HG02884 (cell line): ENCODE results near the gene C10orf53.
"Not testable (repeated sequence)": the region's sequence is repeated elsewhere in the genome, so short reads cannot be mapped to it uniquely, and the experiment has no call there.

ENCODE experiments used
- ATAC-seq: cut with Tn5 transposase; IDR thresholded peaks from one replicate; pipeline ENCODE4 v1.9.1; 2021; ENCODE audit warnings: mild to moderate bottlenecking, moderate library complexity; ENCODE audit not compliant: unreplicated experiment

The C10orf53 gene

DNA sequence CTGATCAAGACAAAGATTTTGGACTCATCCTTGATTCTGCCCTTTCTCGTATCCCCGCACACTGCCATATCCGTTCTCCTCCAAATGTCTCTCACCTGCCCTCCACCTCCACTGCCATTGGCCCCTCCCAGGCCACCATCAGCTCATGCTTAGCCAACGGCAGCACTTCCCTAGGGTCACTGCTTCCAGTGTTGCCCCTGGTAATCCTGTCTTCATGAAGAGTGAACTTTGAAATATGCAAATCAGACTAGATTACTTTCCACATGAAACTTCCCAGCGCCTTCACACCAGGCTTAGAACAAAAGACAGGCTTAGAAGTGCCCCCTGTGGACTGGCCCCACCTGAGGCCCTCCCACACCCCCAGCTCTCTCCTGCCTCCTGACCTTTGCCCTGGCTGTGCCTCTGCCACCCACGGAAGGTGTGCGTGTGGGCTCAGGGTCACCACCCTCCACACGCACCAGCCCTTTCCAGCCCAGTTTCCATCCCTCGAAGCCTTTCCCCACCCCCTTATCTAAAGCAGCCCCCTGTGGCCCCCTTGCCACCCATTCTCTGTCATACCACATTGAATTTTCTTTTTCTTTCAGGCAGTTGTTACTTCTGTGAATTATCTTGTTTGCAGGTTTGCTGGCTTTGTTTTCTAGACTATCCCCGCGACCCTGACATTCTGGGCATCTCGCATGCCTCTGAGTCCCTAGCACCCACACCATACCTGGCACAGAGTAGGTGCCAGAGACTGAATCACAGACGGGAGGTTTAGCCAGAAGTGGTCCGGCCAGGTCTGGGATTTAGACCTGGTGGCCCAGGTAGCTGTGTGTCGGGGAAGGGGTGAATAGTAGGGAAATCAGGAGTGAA, 26.8 kb upstream of the C10orf53 start:
- ATAC-seq: no peak

DNA sequence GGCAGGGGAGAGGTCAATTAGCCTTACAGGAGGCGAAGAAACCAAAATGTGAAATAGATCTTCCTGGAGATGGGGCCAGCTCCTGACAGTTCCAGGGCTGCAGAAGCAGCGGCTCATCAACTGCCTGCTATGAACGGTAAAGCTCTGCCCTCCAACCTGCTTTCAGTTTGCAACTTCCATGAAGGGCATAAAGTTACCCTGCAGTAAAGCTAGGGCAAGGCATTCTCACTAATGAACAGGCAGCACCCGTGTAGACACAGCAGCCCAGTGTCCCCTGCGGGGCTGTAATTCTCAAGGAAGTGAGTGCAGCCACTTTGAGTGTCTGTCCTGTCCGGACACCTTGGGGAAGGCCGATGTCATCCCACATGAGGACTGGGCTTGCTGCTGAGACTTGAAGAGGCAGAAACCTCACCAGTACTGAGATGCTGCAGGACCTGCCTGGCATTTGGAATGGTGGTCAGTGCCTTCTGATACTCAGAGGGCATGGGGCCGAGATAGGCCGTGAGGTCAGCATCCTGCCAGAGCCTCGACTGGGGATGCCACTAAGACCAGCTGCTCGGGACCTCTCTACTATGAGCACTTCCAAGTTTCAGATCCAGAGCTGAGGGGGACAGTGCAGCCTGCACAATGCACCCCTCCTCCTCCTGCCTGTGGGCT, 26.1 kb upstream of the C10orf53 start:
- no peak for ATAC-seq

DNA sequence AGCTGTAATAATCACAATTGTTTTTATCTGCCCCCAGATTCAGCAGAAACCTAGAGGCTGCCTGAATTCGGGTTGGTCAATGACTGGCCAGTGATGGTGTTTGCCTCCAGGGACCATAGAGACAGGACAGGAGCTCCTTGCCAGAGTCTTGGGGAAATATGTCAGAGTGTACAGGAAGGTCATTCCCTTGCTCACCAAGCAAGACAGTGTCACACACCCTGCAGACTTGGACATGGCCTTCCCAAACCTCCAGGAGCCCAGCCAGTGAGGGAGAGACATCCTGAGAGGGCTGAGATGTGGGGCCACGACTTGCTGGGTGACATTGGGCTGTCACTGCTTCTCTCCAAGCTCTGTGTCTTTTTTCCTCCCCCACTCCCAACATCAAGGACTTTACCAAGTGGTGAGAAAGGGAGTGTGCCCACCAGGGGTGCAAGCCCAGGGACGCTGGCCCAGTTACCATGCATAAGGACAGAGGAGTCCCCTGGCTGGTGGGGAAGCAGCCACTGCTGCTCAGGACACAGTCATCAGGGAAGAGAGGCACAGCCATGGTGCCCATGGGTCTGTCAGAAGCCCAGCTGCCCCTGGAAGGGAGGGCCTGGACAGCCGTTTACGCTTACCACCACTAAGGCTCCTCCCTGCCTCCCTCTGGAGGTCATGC, 25.3 kb upstream of the C10orf53 start:
- no peak for ATAC-seq

DNA sequence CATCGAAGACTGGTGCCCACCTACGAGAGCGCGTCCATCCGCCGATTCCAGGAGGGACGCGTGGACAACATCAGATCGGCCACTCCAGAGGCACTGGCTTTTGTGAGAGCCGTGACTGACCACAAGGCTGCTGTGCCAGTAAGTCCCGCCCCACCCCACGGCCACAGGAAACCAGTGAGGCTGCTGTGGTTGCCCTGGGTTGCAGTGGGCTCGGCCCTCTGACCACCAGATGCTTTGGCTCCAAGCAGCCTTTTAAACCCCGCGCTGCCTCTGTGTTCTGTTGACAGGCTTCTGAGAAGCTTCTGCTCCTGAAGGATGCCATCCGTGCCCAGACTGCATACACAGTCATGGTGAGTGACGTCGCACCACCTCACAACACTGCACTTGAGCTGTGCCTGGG, 24.4 kb upstream of the C10orf53 start:
- no peak for ATAC-seq

DNA sequence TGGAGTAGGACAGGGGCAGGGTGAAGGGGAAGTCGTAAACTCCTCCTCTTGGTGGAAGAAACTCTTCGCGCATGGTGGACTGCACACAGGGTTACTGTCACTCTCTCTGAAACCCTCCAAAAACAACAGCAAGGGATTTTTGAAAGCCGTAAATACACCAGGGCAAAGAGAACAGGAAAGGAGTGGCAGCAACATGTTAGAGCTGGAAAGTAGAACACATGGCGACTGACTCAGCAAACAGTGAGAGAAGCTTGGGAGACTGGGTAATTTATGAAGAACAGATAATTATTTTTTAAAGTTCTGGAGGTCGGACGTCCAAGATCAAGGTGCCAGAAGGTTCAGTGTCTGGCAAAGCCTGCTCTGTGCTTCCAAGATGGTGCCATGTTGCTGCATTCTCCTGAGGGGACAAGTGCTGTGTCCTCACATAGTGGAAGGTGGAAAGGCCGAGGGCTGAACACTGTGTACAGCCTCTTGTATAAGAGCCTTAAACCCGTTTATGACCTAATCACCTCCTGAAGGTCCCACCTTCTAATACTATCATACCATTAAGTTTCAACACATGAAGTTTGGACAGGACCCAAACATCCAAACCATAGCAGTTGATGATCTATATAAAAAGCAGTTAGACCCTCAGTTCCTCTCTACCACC, 22.5 kb upstream of the C10orf53 start:
- ATAC-seq: no peak

DNA sequence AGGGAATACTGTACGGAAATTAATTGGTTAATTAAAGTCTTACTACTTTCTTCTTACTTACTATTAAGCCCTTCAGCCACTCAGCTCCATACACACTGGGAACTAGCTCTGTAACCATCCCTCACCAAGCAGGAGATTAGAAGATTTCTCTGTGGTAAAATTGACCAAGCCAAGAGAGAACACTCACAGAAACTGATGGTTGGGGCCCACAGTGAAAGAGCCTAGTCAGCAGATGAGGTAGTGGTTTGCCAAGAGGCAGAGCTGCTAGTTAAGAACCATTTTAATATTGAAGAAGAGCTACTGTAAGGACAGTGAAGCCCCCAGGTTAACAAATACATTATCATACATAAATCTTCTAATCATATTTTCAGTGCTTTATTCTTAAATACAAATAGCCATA, 21.8 kb upstream of the C10orf53 start:
- no peak for ATAC-seq

DNA sequence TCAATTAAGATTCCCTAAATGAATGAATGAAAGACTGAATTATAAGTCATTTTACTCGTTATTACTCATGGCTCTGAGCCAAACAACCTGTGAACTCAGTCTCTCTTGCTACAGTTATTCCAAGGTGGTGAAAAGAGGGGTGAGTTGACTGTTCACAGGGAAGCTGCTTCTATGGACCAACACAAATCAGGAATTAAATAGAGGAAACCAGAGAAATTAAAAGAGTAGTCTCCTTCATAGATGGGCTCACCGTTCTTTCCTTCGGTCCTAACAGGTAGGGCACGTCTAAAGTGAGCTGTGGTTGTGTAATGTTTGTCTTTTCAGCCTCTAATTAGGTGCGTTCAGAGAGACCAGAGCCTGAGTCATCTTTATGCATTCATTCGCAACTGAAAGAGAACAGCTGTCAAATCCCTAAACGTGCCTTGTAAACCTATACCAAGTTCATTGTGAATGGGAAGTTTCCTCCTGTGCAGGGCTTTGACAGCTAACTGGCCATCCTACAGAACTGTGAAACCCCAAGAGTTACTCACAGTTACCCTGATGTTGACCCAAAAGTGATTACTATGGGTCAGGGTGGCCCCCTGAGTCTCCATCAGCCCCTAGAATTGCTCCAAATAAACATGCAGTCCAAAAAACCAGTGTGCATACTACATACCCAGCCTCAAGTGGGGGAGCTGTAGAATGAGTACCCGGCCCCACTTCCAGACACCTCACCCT, 18.2 kb upstream of the C10orf53 start:
- ATAC-seq: no peak

DNA sequence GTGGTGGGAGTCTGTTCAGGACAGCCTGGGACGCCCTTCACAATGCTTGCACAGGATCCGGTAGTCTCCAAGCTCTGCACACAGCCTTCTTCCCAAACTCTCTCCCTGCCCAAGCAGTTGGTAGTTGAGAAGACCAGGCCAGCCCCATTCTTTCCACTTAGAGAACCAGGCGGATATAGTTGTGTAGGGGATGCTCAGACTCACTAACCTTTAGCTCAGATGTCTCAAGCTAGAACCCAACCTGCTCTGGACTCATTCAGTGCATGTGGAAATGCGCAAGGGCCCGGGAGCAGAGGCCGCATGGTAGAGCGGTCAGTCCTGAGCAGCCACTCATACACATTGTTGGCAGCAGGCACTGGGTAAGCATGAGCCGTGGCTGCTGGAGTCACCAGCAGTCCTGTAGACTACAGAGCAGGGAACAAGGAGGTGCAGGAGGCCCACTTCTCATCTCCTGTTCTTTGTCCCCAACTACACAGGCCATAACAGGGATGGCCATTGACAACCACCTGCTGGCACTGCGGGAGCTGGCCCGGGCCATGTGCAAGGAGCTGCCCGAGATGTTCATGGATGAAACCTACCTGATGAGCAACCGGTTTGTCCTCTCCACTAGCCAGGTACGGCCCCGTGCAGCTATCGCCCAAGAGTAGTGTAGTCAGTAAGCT, 17.2 kb upstream of the C10orf53 start:
- no peak for ATAC-seq

DNA sequence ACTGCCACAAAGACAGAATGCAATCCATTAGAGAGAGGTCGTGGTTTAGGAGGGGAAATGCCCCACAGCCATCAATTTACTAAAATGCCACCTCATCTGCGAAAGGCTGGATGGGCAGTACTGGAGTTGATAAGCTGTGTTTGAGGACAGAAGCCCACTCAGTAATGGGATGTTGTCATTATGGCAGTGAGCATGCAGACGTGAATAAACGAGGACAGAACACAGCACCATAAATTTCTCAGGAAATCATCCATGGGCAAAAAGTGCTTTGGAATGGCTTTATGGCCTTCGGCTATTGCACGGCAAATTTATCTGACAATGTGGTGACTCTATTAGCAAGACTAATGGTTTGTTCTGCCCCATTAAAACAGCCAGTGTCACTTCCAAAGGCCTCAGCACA, 15.9 kb upstream of the C10orf53 start:
- no peak for ATAC-seq

DNA sequence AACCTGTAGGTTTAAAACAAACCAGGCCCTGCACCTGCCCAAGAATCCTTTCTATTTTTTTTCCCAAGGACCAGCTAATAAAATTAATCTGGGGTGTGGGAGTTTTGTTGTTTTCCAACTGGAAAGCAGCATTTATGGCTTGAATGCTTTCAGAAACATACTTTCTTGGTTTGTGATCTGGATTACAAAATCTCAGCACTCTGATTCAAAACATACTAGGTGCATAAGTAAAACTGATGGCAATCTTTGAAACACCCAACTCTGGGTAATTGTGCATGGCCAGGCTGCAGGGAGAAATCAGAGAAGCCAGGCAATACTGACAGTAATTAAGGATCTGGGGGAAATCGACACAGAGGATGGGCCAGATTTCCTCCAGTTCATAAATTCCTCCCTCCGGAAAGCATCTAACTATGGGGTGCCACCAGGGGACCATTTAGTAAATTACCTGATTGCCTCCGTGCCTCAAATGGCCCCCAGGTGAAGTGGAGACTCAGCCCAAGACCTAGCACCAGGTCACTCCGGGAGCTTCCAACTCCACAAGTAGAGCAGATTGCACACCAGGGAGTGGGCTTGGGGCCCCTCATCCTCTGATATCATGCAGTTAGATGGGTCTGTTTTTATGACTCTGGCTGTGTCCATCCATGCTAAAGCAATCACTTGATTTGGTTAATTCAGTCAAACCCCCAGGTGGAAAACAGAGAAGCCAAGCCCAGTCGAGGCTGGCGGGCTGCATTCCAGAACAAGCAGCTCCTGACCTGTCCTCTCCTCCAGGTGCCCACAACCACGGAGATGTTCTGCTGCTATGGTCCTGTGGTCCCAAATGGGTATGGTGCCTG, 15.2 kb upstream of the C10orf53 start:
- ATAC-seq: no peak

DNA sequence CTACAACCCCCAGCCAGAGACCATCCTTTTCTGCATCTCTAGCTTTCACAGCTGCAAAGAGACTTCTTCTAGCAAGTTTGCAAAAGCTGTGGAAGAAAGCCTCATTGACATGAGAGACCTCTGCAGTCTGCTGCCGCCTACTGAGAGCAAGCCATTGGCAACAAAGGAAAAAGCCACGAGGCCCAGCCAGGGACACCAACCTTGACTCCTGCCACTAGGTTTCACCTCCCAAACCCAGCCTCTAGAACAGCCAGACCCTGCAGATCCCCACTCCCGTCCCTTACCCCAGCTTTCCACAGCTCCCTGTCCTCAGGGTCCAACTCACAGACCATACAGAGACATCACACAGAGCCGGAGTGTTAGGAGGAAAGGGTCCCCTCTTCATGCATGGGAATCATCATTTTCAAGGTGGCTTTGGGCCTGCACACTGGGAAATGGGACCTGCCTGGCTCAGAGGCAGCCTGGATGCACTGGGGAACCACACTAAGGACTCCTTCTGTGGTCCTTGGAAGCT, 14.6 kb upstream of the C10orf53 start:
- no peak for ATAC-seq

DNA sequence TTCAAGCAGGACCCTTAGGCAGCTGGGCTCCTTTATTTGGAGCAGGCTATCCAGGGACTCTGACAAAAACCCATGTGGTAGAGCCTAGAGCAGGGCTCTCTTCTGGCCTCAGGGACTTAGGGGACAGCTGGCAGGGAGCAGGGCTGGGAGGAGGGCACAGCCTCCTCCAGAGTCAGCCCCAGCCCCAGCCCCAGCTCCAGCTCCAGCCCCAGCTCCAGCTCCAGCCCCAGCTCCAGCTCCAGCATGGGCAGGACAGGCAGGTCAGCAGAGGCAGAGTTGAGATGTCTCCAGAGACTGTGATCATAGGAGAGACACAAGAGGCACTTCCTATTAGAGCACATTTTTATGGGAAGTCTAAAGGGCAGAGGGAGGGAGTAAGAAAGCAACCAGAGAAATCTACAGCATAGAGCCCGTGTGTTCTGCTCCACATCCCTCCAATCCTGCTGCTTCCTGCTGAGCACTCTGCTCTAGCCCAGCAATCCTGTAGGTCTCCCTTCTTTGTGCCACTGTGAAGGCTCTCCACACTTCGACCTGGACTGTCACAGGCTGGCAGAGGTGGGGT, 13.3 kb upstream of the C10orf53 start:
- no peak for ATAC-seq

DNA sequence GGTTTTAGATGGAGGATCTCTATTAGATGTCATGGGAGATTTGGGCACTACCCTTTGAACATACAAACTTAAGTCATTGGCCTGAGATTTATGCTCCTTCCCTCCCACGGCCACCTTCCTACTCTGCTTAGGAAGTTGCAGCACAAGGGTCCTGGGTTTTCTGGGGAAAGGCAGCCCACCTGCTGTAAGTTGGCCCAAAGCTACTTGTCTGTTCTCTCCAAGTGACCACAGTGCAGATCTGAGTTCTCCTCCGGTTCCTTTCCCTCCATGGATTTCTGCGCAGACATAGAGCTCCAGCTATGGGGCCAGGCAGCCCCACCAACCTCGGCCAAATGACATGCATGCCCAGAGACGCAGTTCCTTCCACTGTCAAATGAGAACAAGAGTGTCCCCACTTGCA, 12.8 kb upstream of the C10orf53 start:
- ATAC-seq: no peak

DNA sequence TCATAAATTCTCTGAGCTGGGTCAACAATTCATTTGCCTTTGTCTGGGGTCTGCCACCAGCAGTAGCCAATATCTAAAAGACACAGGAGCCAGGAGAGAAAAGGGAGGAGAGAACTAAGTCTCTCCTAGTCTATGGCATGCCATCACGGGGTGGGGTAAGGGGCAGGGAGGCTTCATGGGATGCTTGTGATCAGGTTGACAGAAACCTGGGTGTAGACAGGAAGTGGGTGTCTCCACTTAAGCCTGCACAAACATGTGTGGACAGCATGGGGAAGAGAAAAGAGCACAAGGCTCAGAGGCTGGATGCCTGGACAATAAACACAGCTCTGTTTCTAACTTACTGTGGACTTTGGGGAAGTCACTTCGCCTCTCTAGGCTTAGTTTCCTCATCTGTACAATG, 11.5 kb upstream of the C10orf53 start:
- ATAC-seq: no peak

DNA sequence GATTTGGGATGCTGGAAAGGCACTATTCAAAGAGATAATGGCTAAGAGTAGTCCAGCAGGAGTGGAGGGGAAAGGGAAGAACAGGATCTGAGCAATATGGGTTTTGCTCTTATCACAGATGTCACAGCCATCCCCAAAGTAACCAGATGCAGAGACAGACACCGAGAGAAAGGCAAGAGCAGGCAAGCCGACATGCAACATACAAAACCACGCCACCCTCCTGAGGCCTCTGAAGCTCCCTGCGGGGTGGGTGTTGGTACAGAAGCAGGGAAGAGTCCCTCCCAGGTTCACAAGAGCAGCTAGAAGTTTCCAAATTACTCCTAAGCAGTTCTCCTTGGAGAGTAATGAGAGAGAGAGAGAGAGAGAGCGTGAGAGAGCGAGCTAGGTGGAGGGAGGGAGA, 10.8 kb upstream of the C10orf53 start:
- ATAC-seq: no peak

DNA sequence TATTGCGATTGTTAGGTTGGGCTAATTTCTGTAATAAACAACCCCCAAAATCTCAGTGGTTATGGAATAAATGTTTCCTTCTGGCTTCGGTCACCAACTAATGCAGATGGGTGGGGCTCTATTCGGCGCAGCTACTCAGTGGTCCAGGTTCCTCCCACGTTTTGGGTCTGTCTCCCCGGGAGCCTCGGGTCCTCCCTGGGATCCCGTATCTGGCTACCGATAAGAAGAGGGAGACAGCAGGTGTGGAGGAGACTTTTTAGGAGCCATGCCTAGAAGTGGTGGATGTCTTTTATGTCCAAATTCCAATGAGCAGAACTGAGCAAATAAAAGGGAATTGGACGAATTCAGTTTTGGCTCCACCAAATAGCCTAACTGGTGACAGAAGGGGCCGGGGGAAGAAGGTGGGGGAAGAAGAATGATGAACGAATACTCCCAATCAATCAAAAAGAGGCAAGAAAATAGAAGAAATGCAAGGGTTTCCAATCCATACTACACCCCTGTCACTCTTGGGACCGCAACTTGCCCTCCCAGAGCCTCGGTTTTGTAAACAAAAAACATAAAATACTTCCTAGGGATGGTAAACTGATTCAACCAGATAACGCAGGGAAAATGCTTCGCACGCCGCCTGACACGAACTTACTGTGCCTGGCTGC, 498 bp upstream of the C10orf53 start:
- no peak for ATAC-seq

DNA sequence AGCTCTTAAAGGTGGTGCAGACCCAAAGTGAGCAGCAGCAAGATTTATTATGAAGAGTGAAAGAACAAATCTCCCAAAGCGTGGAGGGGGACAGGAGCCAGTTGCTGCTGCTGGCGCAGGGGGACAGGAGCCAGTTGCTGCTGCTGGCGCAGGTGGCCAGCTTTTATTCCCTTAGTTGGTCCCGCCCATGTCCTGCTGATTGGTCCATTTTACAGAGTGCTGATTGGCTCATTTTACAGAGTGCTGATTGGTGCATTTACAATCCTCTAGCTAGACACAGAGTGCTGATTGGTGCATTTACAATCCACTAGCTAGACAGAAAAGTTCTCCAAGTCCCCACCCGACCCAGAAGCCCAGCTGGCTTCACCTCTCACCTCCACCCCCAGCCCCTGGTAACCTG, 3.0 kb downstream of the C10orf53 start:
- not testable (repeated sequence) for ATAC-seq

DNA sequence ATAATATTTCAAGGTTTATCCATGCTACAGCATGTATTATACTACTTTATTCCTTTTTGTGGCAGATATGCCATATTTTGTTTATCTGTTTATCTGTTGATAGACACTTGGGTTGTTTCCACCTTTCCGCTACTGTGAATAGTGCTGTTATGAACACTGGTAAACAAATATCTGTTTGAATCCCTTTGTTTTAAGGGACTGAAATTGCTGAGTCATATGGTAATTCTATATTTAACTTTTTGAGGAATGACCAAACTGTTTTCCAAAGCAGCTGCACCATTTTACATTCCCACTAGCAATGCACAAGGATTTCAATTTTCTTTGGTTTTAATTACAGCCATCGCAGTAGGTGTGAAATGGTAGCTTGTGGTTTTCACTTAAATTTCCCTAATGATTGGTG, 3.4 kb downstream of the C10orf53 start:
- ATAC-seq: no peak
